GM03348 (cell line): Measurements from ENCODE around the gene MOB4.
"Not testable (repeated sequence)": the region's sequence is repeated elsewhere in the genome, so short reads cannot be mapped to it uniquely, and the experiment has no call there.

Source experiments
- DNase-seq: peaks from one replicate; pipeline ENCODE4 v3.0.0; 2012; ENCODE audit warnings: low spot score

Gene MOB4

DNA sequence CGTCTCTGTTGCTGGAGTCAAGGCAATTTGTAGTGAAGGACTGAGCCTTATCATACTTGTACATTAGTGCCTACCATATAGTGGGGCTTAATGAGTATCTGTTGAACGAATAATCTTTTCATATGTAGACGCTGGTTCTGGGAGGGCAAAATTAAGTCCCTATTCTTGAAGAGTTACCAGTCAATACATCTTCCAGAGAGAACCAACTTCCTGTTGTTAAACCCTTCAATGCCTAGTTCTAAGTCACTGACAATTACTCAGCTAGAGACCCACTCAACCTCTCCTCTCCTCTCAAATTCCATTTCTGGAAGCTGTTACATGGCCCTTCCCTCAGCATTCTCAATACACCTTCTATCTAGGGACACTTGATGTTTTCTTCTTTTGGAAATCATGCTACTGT lies 1.1 kb upstream of the MOB4 start:
- no peak for DNase-seq

DNA sequence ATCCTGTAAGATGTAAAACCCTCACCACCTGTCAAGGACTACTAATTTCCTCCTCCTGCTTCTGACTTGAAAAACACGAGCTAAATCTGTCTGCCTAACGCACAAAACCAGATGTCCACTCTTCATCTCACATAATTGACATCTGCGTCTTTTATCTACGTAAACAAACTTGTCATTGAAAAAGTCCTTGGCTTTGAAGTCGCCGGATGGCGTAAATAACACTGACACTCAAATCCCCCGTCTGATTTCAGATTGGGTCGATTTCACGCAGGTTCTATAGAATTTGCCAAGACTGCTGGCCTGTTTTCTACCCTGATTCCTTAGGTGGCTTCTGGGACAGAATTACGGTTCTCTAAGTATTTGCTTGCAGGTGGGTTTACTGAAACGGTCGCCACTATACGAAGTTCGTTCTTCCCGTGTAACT lies 539 bp upstream of the MOB4 start:
- no peak for DNase-seq

DNA sequence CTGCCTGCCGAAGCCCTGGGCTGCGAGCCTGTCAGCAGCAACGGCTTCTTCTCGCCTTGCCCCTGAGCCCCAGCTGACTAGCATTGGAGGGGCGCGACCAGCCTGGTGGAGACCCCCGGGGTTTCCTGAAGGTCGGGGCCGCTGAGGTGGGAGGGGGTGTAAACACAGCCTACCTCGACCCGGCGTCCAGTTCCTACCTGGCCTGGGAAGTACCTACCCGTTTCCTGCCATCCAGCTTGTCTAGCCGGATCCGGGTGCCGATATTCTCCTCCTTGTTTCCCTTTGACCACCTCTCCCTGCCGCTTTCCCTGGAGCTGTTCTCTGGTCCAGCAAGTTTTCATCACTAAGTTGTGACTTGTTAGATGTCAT lies 511 bp downstream of the MOB4 start:
- peak; percentile 49 for DNase-seq

DNA sequence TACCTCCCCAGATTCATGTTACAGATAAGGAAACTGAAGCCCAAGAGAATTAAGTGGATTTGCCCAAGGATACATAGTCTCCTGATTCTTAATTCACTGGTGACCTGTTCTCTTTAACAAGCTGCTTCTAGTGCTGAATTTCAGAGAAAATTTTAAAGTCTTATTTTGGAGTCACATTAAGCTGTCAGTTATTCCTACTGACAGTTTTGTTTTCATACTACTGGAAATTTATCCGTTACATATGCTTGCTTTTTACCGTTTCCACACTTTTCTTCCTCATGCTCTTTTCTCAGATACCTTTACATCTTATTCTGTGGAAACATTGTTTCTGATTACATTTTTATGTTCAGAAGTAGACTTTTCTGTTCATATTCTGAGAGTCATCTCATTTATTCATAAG lies 1.3 kb downstream of the MOB4 start:
- DNase-seq: no peak

DNA sequence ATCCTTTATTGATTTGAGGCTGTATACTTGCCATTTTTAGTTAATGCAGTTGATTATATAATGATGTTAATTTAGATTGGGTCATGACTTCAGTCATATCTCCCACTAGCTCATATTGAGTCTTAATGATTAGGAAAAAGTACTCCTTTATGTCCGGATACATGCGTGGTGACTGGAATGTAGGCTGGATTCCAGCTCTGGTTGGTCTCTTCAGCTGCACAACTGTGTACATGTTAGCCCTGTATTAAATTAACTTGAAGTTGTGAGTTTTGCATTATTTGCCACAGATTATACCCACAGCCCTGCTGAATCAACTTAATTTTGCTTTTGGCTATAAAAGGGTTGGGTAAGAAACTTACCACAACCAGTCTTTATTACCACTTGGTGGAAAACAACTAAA lies 22.5 kb downstream of the MOB4 start:
- no peak for DNase-seq

DNA sequence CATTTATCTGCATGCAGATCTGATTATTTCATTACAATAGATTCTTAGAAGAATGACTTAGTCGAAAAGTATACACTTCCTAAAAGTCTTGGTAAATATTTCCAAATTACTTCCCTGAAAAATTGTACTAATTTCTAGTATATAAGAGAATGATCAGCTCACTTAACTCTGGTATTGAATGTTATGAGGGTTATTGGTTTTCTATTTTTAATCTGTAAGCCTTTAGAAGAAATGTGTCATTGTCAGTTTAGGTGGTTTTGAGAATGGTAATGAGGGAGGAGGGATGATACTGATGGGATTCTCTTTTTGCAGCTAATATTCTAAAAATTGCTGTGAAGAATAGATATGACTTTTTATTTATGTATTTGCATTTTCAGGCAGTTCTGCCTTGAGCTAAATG lies 23.9 kb downstream of the MOB4 start:
- no peak for DNase-seq

DNA sequence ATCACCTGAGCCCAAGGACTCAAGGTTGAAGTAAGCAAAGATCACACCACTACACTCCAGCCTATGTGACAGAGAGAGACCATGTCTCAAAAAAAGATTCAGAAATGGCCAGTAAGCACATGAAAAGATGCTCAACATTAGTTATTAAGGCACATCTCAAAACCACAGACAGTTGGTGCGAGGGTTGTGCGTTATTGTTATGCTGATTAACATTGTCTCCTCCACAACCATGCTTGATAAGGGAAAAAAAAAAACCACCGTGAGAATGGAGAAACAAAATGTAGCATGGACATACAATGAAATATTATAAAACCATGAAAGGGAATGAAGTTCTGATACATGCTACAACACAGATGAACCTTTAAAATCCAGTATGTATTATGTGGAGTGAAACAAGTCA lies 27.3 kb downstream of the MOB4 start:
- no peak for DNase-seq

DNA sequence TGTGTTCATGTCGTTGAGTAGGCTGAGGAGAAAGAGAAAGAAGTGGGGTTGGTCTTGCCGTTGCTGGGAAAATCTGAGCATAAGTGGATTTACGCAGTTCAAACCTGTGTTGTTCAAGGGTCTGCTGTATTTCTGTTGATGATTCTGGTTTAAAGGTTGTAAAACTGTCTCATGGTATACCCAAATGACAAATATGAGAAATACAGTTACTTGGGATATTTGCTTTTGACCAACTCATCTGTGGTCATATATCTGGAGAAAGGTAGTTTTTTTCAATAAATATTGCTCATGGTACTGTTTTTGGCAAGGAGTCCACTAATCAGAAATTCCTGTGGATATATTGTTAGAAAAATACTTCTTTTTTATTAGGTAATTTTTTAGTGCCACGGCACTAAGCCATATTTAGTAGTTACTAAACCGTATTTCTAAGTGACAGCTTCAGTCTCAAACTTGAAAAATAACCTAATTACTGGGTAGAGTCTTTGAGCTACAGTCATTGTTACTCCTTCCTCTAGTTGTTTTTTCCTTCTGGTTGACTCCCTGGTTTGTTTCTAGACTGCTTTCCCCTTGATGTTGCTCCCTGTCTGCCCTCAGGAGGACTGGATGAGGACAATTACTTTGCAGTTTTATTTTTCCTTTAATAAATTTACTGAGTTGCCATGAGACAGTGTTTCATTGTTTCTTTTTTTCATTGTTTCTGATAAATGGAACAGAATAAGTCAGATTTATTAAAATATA lies 31.5 kb downstream of the MOB4 start:
- no peak for DNase-seq

DNA sequence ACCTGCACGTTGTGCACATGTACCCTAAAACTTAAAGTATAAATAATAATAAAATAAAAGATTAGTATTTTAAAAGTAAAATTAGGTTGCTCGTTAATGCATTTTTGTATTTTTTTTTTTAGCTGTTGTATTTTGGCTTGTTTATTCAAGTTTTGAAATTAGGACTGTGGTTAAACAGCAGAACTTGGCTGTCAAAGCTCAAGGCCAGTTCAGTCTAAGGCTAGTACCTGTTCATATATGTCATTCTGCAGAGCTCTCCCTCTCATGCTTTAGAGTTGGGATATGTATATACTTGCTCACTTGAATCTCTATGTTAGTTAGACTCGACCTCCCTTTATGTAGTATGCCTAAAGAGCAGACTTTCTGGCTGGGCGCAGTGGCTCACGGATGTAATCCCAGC lies 32.7 kb downstream of the MOB4 start:
- DNase-seq: no peak

DNA sequence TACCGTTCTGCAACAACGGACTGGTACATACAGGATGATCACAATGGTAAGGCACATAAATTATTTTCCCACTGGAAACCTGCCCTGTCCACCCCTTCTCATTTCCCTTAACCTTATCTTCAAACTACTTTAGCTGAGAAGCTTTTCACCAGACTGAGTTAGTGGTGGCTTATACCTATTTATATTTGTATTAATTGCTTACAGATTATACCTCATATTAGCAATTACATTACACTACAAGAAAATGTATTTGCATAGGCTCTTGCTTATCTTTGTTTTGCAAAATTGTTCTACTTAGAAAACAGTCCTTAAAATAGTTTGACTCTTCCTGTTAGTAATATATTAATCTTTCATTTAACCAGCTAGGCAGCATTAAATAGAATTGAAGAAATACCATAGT lies 35.4 kb downstream of the MOB4 start:
- not testable (repeated sequence) for DNase-seq

DNA sequence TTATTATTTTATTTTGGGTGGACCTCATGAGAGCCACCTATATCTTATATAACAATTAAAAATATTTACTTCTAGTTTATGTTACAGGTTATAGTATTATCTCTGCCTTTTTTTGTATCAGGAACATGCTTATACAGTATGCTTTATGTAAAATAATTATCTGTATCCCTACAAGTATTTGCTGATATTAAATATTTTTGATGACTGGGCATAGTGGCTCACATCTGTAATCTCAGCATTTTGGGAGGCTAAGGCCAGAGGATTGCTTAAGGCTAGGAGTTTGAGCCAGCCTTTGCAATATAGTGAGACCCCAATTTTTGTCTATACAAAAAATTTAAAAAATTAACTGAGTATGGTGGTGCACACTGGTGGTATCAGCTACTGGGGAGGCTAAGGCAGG lies 39.6 kb downstream of the MOB4 start:
- DNase-seq: no peak

DNA sequence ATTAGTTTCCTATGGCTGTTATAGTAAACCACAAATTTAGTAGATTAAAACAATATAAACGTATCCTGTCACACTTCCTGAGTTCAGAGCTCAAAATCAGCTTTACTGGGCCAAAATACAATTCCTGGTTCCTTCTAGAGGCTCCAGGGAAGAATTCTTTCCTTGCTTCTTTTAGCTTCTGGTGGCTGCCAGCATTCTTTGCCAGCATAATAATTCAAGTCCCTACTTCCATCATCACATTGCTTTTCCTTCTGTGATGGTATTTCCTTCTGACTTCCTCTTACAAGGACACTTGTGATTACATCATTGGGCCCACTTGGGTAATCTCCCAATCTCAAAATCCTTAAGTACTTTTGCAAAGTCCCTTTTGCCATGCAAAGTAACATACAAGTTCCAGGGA lies 40.6 kb downstream of the MOB4 start:
- peak; percentile 19 for DNase-seq

DNA sequence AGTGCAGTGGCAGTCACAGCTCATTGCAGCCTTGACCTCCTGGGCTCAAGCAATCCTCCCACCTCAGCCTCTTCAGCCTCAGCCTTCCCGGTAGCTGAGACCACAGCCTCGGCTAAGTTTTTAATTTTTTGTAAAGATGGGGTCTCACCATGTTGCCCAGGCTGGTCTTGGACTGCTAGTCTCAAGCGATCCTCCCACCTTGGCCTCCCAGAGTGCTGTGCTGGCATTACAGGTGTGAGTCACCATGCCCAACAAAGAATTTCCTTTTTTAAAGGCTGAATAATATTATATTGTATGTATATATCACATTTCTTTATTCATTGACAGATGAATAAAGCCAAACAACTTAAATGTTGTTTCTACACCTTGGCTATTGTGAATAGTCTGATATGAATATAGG lies 42.5 kb downstream of the MOB4 start:
- DNase-seq: no peak

DNA sequence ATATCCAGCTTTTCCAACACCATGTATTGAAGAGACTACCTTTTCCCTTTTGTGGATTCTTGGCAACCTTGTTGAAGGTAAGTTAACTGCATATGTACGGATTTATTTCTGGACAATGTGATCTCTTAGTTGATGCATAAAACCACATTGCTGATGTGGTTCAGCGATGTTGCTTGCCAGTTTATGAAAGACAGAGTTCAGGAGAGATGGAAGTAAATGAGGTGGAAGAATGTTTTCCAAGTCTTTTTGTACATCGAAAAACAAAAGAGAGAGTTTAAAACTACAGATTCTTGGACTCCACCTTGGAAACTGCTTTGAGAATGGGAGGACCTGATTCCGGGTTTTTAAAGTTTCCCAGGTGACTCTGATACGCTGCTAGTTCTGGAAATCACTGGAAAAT lies 43.8 kb downstream of the MOB4 start:
- no peak for DNase-seq

DNA sequence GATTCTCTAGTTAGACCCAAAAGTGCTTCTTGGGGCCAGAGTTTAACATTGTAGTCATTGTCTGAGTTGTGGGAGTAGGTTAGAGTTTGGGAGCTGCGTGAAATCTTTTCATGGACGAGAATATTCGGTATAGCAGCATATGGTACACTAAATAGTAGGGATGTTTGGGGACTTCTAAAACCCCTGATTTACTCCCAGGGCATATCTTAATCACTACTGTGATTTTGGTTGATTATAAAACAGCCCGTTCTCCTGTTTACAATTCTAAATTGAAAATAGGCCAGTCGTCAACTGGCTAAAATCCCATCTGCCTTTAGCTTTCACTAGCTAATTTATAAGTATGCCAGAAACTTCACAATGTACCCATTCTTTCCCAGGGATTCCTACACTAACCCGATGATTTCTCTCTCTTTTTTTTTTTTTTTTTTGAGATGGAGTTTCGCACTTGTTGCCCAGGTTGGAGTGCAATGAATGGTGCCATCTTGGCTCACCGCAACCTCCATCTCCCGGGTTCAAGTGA lies 44.3 kb downstream of the MOB4 start:
- DNase-seq: no peak

DNA sequence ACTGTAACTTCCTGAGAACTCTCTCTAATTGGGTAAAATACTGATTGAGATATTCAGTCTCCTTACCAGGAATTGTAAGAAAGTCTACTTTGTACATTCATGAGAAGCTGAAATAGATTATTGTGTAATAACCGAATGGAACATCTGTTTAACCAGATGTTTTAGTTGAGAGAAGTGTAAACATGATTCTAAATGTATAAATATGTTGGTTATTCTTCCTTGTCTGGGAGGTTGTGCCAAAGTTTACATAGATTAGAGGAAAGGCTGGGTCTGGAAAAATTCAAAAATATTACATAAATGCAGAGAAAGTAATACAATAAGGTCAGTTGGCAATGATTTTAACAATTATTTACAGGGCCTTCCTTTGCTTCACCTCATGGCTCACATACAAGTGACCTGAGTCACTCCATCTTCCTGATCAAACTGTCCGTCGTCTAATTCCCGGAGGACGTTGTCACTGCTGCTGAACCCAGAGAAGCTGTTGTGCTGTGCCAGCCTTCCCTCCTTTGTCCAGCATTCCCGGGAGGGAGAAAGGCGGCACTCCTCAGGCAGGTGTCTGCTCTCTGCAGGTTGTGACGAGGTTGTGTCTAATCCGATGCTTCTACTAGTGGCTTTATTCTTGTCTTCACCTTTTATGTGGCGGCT lies 55.9 kb downstream of the MOB4 start:
- DNase-seq: peak; percentile 31

DNA sequence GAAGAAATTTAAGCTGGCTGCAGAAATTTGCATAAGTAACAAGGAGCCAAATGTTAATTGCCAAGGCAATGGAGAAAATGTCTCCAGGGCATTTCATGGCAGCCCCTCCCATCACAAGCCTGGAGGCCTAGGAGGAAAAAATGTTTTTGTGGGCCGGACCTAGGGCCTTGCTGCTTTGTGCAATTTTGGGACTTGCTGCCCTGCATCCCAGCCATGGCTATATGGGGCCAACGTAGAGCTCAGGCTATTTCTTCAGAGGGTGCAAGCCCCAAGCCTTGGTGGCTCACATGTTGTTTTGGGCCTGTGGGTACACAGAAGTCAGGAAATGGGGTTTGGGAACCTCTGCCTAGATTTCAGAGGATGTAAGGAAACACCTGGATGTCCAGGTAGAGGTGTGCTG lies 57.7 kb downstream of the MOB4 start:
- no peak for DNase-seq

DNA sequence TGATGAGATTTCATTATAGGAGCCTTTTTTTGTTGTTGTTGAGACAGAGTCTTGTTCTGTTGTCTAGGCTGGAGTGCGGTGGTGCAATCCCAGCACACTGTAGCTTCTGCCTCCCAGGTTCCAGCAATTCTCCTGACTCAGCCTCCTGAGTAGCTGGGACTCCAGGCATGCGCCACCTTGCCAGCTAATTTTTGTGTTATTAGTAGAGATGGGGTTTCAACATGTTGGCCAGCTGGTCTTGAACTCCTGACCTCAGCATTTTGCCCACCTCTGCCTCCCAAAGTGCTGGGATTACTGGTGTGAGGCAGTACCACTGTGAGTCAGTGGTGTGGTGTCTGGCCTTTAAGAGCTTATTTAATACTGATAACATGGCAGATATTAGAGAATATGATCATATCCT lies 60.1 kb downstream of the MOB4 start:
- DNase-seq: no peak

DNA sequence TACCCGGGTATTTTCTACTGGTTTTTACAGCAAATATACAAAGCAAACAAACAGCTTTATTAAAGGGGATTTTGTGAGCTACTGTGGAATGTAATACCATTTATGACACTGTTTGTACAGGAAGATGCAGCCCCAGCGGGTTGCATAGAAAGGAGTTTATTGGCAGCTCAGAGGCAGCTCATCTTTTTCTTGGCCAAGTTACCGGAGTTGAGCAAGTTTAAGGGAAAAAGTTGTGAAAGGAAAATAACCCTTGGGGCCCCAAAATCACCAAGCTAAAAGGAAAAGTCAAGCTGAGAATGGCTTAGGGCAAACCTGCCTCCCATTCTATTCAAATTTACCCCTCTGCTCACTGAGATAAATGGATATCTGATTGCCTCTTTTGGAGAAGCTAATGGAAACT lies 60.8 kb downstream of the MOB4 start:
- peak; percentile 61 for DNase-seq

DNA sequence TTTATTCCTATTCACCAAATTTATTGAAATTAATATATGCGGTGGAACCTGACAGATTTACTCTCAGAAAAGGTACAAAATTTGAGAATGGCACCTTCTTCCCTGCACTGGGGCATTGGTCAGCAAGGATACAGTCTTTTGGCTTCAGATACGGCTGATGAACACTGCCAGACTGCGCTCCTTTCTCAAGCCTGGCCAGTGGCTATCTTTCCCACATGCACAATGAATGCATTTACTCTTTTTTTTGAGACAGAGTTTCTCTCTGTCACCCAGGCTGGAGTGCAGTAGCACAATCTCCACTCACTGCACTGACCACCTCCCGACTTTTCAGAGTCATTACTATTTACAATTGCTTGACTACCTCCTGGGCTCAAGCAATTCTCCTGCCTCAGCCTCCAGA lies 61.6 kb downstream of the MOB4 start:
- no peak for DNase-seq

DNA sequence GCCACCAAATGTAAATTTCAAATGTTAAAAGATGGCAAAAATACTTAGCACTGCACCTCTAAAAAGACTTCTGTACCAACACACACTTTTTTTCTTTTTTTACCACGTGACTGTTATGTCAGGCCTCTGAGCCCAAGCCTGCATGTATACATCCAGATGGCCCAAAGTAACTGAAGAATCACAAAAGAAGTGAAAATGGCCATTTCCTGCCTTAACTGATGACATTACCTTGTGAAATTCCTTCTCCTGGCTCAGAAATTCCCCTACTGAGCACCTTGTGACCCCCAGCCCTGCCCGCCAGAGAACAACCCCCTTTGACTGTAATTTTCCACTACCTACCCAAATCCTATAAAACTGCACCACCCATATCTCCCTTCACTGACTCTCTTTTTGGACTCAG lies 62.4 kb downstream of the MOB4 start:
- DNase-seq: not testable (repeated sequence)

DNA sequence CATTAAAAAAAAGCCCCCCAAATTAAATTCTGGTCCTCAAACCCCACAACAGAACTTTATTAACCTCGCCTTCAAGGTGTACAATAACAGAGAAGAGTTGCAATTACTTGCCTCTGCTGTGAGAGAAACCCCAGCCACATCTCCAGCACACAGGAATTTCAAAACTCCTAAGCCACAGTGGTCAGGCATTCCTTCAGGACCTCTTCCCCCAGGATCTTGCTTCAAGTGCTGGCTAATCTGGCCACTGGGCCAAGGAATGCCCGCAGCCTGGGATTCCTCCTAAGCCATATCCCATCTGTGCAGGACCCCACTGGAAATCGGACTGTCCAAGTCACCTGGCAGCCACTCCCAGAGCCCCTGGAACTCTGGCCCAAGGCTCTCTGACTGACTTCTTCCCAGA lies 64.3 kb downstream of the MOB4 start:
- DNase-seq: not testable (repeated sequence)

DNA sequence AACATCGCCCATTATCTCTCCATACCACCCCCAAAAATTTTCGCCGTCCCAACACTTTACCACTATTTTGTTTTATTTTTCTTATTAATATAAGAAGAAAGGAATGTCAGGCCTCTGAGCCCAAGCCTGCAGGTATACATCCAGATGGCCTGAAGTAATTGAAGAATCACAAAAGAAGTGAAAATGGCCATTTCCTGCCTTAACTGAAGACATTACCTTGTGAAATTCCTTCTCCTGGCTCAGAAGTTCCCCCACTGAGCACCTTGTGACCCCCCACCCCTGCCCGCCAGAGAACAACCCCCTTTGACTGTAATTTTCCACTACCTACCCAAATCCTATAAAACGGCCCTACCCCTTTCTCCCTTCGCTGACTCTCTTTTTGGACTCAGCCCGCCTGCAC lies 71.4 kb downstream of the MOB4 start:
- DNase-seq: not testable (repeated sequence)
